ENCODE data around the gene CDKN2C. TPM values are rescaled to one million over a fixed set of nuclear protein-coding genes. Genes with fewer than 3 reads are reported as not detected.

Gene CDKN2C
- total and polyA plus RNA-seq, 2 experiments from 2014 or later = not detected

DNA sequence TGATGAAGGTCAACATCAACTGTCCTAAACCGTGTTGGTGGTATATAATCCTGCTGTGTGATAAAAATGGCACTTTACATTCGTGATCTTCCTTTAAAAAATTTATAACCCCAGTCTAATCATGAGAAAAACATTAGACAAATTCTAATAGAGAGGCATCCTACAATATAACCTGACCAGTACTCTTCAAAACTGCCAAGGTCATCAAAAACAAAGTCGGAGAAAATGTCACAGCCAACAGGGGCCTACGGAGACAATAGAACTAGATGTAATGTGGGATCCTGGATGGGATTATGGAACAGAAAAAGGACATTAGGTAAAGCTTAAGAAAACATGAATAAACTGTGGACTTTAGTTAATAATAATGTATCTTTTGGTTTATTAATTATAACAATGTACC, 25.0 kb downstream of the CDKN2C start (continued):
- no peak for TF ChIP-seq STAT1 (IDR thresholded peaks at IDR 0.05; ENCODE audit: unreplicated experiment)
- no peak for TF ChIP-seq NANOG (IDR thresholded peaks at IDR 0.05; ENCODE audit: borderline replicate concordance)

DNA sequence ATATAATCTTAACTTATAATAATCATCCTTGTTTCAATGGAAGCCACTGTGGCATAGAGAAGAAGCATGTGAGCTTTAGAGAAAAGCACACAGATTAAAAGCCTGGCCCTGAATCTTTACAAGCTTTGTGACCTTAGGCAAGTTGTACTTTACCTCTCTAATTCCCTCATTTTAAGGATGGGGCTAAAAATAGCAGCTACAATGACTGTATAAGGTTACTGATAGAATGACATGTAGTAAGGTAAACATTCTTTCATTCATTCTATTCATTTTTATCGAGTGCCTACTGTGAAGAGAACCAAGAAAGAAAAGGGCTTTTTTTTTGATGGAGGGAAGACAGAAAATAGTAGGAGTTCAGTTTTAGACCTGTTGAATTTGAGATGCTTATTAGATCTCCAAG, 25.6 kb downstream of the CDKN2C start:
- Histone ChIP-seq H3K27me3 (ENCODE audit: insufficient read depth) (no peaks in the 10 kb centered on the region), H3K4me1 (ENCODE audit: insufficient read depth) (no peaks in the 10 kb centered on the region), H3K36me3 (ENCODE audit: insufficient read depth) (no peaks in the 10 kb centered on the region), H3K4me3 (no peak overlapping the region), H3F3A (replicated peaks; ENCODE audit: low read depth) (no peaks in the 10 kb centered on the region), H3K9me2 (ENCODE audit: insufficient read depth) (no peaks in the 10 kb centered on the region), H2AFZ (no peak overlapping the region), H4K20me1 (replicated peaks; ENCODE audit: insufficient read depth) (no peaks in the 10 kb centered on the region), H3K79me2 (replicated peaks; ENCODE audit: insufficient read depth) (no peaks in the 10 kb centered on the region), H3K4me2 (no peak overlapping the region), H3K27ac (ENCODE audit: low read depth) (no peak overlapping the region)
- H3K4me3 Mint-ChIP-seq = no peak overlapping the region
- DNase-seq (ENCODE audit: low spot score) (no peak), ATAC-seq (no peak)
- TF ChIP-seq CREB1 (CRISPR knock-in tag; IDR thresholded peaks at IDR 0.05; ENCODE audit: low read depth) = no peak
- TF ChIP-seq, protein P1, sequence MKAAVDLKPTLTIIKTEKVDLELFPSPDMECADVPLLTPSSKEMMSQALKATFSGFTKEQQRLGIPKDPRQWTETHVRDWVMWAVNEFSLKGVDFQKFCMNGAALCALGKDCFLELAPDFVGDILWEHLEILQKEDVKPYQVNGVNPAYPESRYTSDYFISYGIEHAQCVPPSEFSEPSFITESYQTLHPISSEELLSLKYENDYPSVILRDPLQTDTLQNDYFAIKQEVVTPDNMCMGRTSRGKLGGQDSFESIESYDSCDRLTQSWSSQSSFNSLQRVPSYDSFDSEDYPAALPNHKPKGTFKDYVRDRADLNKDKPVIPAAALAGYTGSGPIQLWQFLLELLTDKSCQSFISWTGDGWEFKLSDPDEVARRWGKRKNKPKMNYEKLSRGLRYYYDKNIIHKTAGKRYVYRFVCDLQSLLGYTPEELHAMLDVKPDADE (IDR thresholded peaks at IDR 0.05) = no peak
- TF ChIP-seq STAT1 (IDR thresholded peaks at IDR 0.05; ENCODE audit: unreplicated experiment) = no peak
- no peak for TF ChIP-seq EZH2 (IDR thresholded peaks at IDR 0.05; ENCODE audit: low read depth, unreplicated experiment)
- TF ChIP-seq, protein P2, sequence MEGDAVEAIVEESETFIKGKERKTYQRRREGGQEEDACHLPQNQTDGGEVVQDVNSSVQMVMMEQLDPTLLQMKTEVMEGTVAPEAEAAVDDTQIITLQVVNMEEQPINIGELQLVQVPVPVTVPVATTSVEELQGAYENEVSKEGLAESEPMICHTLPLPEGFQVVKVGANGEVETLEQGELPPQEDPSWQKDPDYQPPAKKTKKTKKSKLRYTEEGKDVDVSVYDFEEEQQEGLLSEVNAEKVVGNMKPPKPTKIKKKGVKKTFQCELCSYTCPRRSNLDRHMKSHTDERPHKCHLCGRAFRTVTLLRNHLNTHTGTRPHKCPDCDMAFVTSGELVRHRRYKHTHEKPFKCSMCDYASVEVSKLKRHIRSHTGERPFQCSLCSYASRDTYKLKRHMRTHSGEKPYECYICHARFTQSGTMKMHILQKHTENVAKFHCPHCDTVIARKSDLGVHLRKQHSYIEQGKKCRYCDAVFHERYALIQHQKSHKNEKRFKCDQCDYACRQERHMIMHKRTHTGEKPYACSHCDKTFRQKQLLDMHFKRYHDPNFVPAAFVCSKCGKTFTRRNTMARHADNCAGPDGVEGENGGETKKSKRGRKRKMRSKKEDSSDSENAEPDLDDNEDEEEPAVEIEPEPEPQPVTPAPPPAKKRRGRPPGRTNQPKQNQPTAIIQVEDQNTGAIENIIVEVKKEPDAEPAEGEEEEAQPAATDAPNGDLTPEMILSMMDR (conservative IDR thresholded peaks at IDR 0.05; ENCODE audit: low read depth in 2 of 2) = no peak
- TF ChIP-seq POLR2AphosphoS5 (IDR thresholded peaks at IDR 0.05; ENCODE audit: low read depth) = no peak
- TF ChIP-seq EZH2phosphoT487 (IDR thresholded peaks at IDR 0.05; ENCODE audit: unreplicated experiment) = no peak
- no peak for TF ChIP-seq JUNB (IDR thresholded peaks at IDR 0.05; ENCODE audit: unreplicated experiment)
- no peak for TF ChIP-seq ZNF114 (CRISPR knock-in tag; IDR thresholded peaks at IDR 0.05)
- no peak overlapping the region for H3K27ac Mint-ChIP-seq
- no peaks in the 10 kb centered on the region for H3K27me3 Mint-ChIP-seq (ENCODE audit: insufficient read depth, low read depth, poor library complexity)
- H3K4me1 Mint-ChIP-seq = no peaks in the 10 kb centered on the region
- H3K36me3 Mint-ChIP-seq (ENCODE audit: low read depth) = no peaks in the 10 kb centered on the region
- no peaks in the 10 kb centered on the region for H3K9me3 Mint-ChIP-seq

DNA sequence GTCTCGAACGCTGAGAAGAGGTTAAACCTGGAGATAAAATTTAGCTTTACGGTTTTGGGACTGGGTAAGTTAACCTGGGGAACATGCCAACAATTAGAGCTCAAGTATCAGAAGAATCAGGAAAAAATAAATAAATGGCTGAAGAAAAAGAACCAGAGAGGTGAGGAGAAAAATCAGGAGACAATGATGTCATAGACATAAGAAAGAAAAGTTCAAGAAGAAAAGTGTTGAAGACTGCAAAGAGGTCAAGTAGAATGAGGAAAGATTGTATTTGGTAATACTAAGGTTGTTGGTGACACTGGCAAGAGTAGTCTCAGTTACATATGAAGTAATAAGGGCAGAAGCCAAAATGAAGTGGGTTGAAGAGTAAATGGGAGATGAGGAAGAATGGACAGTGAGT, 26.0 kb downstream of the CDKN2C start:
- ATAC-seq = no peak
- H3K27ac Mint-ChIP-seq = no peak overlapping the region
- TF ChIP-seq EZH2phosphoT487 (IDR thresholded peaks at IDR 0.05; ENCODE audit: unreplicated experiment) (no peak), POLR2AphosphoS5 (IDR thresholded peaks at IDR 0.05; ENCODE audit: low read depth) (no peak), STAT1 (IDR thresholded peaks at IDR 0.05; ENCODE audit: unreplicated experiment) (no peak), ZNF331 (CRISPR knock-in tag; IDR thresholded peaks at IDR 0.05; ENCODE audit: low read depth) (no peak), JUNB (IDR thresholded peaks at IDR 0.05; ENCODE audit: unreplicated experiment) (no peak), EZH2 (IDR thresholded peaks at IDR 0.05; ENCODE audit: low read depth, unreplicated experiment) (no peak), NANOG (IDR thresholded peaks at IDR 0.05; ENCODE audit: borderline replicate concordance) (no peak), ZNF114 (CRISPR knock-in tag; IDR thresholded peaks at IDR 0.05) (no peak)
- TF ChIP-seq, protein P1 (IDR thresholded peaks at IDR 0.05) = no peak
- TF ChIP-seq, protein P2 (conservative IDR thresholded peaks at IDR 0.05; ENCODE audit: low read depth in 2 of 2) = no peak
- TF ChIP-seq, protein P3, sequence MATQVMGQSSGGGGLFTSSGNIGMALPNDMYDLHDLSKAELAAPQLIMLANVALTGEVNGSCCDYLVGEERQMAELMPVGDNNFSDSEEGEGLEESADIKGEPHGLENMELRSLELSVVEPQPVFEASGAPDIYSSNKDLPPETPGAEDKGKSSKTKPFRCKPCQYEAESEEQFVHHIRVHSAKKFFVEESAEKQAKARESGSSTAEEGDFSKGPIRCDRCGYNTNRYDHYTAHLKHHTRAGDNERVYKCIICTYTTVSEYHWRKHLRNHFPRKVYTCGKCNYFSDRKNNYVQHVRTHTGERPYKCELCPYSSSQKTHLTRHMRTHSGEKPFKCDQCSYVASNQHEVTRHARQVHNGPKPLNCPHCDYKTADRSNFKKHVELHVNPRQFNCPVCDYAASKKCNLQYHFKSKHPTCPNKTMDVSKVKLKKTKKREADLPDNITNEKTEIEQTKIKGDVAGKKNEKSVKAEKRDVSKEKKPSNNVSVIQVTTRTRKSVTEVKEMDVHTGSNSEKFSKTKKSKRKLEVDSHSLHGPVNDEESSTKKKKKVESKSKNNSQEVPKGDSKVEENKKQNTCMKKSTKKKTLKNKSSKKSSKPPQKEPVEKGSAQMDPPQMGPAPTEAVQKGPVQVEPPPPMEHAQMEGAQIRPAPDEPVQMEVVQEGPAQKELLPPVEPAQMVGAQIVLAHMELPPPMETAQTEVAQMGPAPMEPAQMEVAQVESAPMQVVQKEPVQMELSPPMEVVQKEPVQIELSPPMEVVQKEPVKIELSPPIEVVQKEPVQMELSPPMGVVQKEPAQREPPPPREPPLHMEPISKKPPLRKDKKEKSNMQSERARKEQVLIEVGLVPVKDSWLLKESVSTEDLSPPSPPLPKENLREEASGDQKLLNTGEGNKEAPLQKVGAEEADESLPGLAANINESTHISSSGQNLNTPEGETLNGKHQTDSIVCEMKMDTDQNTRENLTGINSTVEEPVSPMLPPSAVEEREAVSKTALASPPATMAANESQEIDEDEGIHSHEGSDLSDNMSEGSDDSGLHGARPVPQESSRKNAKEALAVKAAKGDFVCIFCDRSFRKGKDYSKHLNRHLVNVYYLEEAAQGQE (IDR thresholded peaks at IDR 0.05; ENCODE audit: unreplicated experiment) = no peak

More for the DNA sequence above, 26.0 kb downstream of the CDKN2C start:
- Histone ChIP-seq H3K4me3 (no peak overlapping the region), H3K27ac (ENCODE audit: low read depth) (no peak overlapping the region), H3K9me2 (ENCODE audit: insufficient read depth) (no peaks in the 10 kb centered on the region), H3K4me2 (no peak overlapping the region), H3K36me3 (ENCODE audit: insufficient read depth) (no peaks in the 10 kb centered on the region), H2AFZ (no peak overlapping the region), H4K20me1 (replicated peaks; ENCODE audit: insufficient read depth) (no peaks in the 10 kb centered on the region), H3K4me1 (ENCODE audit: insufficient read depth) (no peaks in the 10 kb centered on the region), H3F3A (replicated peaks; ENCODE audit: low read depth) (no peaks in the 10 kb centered on the region), H3K79me2 (replicated peaks; ENCODE audit: insufficient read depth) (no peaks in the 10 kb centered on the region), H3K27me3 (ENCODE audit: insufficient read depth) (no peaks in the 10 kb centered on the region)
- Mint-ChIP-seq H3K4me1 (no peaks in the 10 kb centered on the region), H3K36me3 (ENCODE audit: low read depth) (no peaks in the 10 kb centered on the region), H3K9me3 (no peaks in the 10 kb centered on the region), H3K27me3 (ENCODE audit: insufficient read depth, low read depth, poor library complexity) (no peaks in the 10 kb centered on the region), H3K4me3 (no peak overlapping the region)
- DNase-seq (ENCODE audit: low spot score) = no peak
